Choroid plexus epithelial cell (primary cell): ENCODE measurements around the gene RCN1.
"Not testable (repeated sequence)": the region's sequence is repeated elsewhere in the genome, so short reads cannot be mapped to it uniquely, and the experiment has no call there.

Experiments used
- DNase-seq: peaks from one replicate; pipeline ENCODE4 v3.0.0-alpha.2; 2010; ENCODE audit warnings: low read depth
- H3K4me3 ChIP-seq: 2 replicates; pipeline ENCODE4 v1.5.1; 2011; ENCODE audit warnings: low read depth, mild to moderate bottlenecking, control low read depth, low read length, moderate library complexity
- CTCF ChIP-seq: conservative IDR thresholded peaks from 2 replicates; pipeline ENCODE4 v1.5.1; 2011; ENCODE audit warnings: low read depth, mild to moderate bottlenecking, control low read depth, inconsistent platforms, low read length, moderate library complexity

The RCN1 gene

GRCh38 chr11:32101791-32102190, 10.9 kb downstream of the RCN1 start:
- no peak overlapping the region for H3K4me3 ChIP-seq
- no peak for TF ChIP-seq CTCF
- DNase-seq: no peak

GRCh38 chr11:32103121-32103719, 12.3 kb downstream of the RCN1 start:
- not testable (repeated sequence) for DNase-seq, H3K4me3 ChIP-seq

DNA sequence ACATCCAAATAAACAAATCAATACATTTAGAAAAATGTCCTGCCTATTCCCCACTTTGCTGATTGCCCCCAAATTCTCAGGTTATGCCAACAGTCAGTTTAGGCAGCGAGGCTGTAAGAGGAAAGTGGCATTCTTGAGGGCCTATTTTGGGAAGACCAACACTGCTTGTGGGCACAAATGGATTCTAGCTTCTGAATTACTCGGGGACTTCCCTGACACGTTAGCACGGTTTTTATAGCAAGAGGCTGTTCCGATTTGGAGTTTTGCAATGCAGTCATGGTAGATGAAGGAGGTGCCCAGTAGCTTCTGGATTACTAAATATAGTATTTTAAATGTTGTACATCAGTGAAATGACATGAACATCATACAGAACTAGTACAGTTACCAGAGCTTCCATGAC, 13.1 kb downstream of the RCN1 start:
- TF ChIP-seq CTCF: no peak
- DNase-seq: no peak
- H3K4me3 ChIP-seq: no peak overlapping the region

DNA sequence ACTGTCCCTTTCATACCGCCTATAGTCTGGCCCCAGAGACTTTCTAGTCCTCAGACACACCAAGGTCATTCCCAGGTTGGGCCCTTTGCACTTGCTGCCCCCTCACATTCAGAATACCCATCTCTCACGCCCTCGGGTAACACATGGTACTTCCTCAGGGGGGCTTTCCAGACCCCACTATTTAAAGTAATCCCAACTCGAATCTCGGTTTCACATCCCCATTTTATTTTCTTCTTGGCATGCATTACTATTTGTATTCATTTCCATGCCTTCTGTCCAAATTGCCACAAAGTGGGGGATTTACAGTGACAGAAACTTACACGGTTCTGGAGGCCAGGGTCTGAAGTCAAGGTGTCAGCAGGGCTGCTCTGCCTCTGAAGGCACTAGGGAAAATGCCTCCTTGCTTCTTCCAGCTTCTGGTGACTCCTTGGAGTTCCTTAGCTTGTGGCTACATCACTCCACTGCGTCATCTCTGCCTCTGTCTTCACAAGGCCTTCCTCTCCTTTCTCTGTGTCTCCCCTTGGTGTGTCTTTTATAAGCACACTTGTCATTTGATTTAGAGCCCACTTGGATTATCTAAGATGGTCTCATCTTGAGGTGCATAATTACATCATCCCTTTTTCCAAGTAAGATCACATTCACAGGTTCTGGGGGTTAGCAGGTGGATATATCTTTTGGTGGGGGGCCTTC, 15.1 kb downstream of the RCN1 start:
- H3K4me3 ChIP-seq: no peak overlapping the region
- TF ChIP-seq CTCF: no peak
- DNase-seq: no peak

DNA sequence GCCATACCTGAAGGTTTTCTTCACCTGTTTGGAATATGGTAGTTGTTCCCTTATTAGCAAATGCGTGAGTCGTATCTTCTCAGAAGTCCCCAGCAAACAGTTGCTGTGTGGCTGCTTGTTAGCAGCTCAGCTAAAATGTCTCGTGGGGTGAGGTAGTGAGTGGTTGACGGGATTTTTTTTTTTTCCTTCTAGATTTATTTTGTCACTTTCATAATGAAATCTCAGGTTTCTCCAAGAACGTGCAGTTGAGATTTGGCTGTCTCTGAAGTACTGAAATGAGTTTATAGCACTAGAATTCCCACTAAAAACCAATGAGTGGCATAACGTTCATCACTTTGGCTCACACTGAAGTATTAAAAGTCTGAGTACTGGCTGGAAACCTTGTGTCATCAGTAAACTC, 16.8 kb downstream of the RCN1 start:
- no peak for TF ChIP-seq CTCF
- H3K4me3 ChIP-seq: no peak overlapping the region
- DNase-seq: no peak

DNA sequence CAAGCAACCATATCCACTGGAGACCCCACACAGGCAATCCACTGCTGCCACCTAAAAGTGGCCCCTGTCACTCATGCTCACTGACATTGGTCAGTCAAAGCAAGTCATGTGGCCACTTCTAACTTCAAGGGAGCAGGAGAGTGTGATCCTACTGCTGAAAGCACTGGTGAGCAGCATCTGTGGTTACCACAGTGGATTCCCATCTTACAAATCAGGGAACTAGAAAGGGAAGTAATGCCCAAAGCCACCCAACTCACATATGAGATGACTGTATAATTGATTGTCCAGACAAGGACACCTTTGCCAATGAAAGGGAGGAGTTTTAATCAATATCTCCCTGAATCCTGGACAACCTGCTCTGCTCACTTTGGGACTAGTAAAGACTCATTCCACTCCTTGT, 17.7 kb downstream of the RCN1 start:
- H3K4me3 ChIP-seq: no peak overlapping the region
- no peak for DNase-seq
- no peak for TF ChIP-seq CTCF

- no peak overlapping the region for H3K4me3 ChIP-seq
- DNase-seq: peak; percentile 84
- TF ChIP-seq CTCF: no peak
These were observed 18.3 kb downstream of the RCN1 start for GRCh38 chr11:32109138-32109537.
